GM23338 (cell line): ENCODE data around the gene RPUSD1. TPM values are rescaled to one million over a fixed set of nuclear protein-coding genes. Genes with fewer than 3 reads are reported as not detected.

Experiments
- ATAC-seq: fragments of 200-7000 bp; cut with Tn5 transposase; 3 replicates; pipeline ENCODE4 v1.9.1; 2020
- DNase-seq: peaks from one replicate; pipeline ENCODE4 v3.0.0-alpha.2; 2015; ENCODE audit warnings: low spot score
- H2AFZ ChIP-seq: fragments of 200-600 bp; sonication (generic); 2 replicates; pipeline ENCODE4 v1.8.0; 2016; ENCODE audit warnings: antibody characterized with exemption, mild to moderate bottlenecking, moderate library complexity
- H3F3A ChIP-seq: fragments of 200-600 bp; sonication (generic); replicated peaks from 2 replicates; pipeline ENCODE4 v1.8.0; 2017; ENCODE audit warnings: antibody characterized with exemption, mixed run types, low read depth
- H3K27ac ChIP-seq: fragments of 200-600 bp; sonication (generic); 2 replicates; pipeline ENCODE4 v1.6.1; 2016; ENCODE audit warnings: low read depth
- H3K27me3 ChIP-seq: fragments of 200-600 bp; sonication (generic); 2 replicates; pipeline ENCODE4 v1.8.0; 2016; ENCODE audit warnings: mild to moderate bottlenecking, mixed run types, moderate library complexity; ENCODE audit not compliant: insufficient read depth
- H3K36me3 ChIP-seq: fragments of 200-600 bp; sonication (generic); 2 replicates; pipeline ENCODE4 v1.8.0; 2016; ENCODE audit warnings: mild to moderate bottlenecking; ENCODE audit not compliant: insufficient read depth
- H3K4me1 ChIP-seq: fragments of 200-600 bp; sonication (generic); 2 replicates; pipeline ENCODE4 v1.8.0; 2016; ENCODE audit warnings: mild to moderate bottlenecking, moderate library complexity; ENCODE audit not compliant: insufficient read depth
- H3K4me2 ChIP-seq: fragments of 200-600 bp; sonication (generic); 2 replicates; pipeline ENCODE4 v1.7.1; 2017; ENCODE audit warnings: mixed run types
- H3K4me3 ChIP-seq: fragments of 200-600 bp; sonication (generic); 2 replicates; pipeline ENCODE4 v1.6.1; 2016; ENCODE audit warnings: mixed run types
- H3K79me2 ChIP-seq: fragments of 200-600 bp; sonication (generic); replicated peaks from 2 replicates; pipeline ENCODE4 v1.8.0; 2017; ENCODE audit warnings: mild to moderate bottlenecking; ENCODE audit not compliant: insufficient read depth
- H3K9me2 ChIP-seq: fragments of 200-600 bp; sonication (generic); 2 replicates; pipeline ENCODE4 v1.8.0; 2017; ENCODE audit not compliant: insufficient read depth
- H4K20me1 ChIP-seq: fragments of 200-600 bp; sonication (generic); replicated peaks from 2 replicates; pipeline ENCODE4 v1.8.0; 2017; ENCODE audit warnings: mild to moderate bottlenecking; ENCODE audit not compliant: insufficient read depth
- H3K27ac Mint-ChIP-seq: 2 replicates; pipeline ENCODE4 v1.8.0; 2020; ENCODE audit warnings: inconsistent platforms, mild to moderate bottlenecking, moderate library complexity, mixed read lengths
- H3K27me3 Mint-ChIP-seq: 3 replicates; pipeline ENCODE4 v1.8.0; 2022; ENCODE audit warnings: low read depth, mild to moderate bottlenecking, moderate library complexity, mixed read lengths, inconsistent platforms; ENCODE audit not compliant: insufficient read depth, poor library complexity
- H3K36me3 Mint-ChIP-seq: 3 replicates; pipeline ENCODE4 v1.8.0; 2021; ENCODE audit warnings: low read depth, mild to moderate bottlenecking, inconsistent platforms, moderate library complexity, mixed read lengths
- H3K4me1 Mint-ChIP-seq: 3 replicates; pipeline ENCODE4 v1.8.0; 2020; ENCODE audit warnings: mild to moderate bottlenecking, inconsistent platforms, mixed read lengths
- H3K4me3 Mint-ChIP-seq: 3 replicates; pipeline ENCODE4 v1.8.0; 2021; ENCODE audit warnings: moderate library complexity, mild to moderate bottlenecking, inconsistent platforms, mixed read lengths
- H3K9me3 Mint-ChIP-seq: 3 replicates; pipeline ENCODE4 v1.8.0; 2020; ENCODE audit warnings: moderate library complexity, mild to moderate bottlenecking, inconsistent platforms, mixed read lengths
- CREB1 ChIP-seq: fragments of 250-450 bp; sonication (Bioruptor Pico); IDR thresholded peaks from 2 replicates; pipeline ENCODE4 v1.5.0; 2020; ENCODE audit warnings: low read depth, mild to moderate bottlenecking, moderate library complexity
- CTCF ChIP-seq, 2 experiments: fragments of 200-600 bp in 1 of 2; sonication (generic) in 1 of 2; conservative IDR thresholded peaks; 2 replicates each; pipeline versions ENCODE4 v1.5.1 to v1.6.1; 2016 to 2017; ENCODE audit warnings: antibody characterized with exemption in 2 of 2, low read depth in 2 of 2, mild to moderate bottlenecking in 2 of 2, moderate library complexity in 1 of 2
- ETS1 ChIP-seq: IDR thresholded peaks from 2 replicates; pipeline ENCODE4 v1.6.1; 2016; ENCODE audit warnings: antibody characterized with exemption
- EZH2 ChIP-seq: fragments of 200-600 bp; sonication (generic); IDR thresholded peaks from one replicate; pipeline ENCODE4 v1.8.0; 2017; ENCODE audit warnings: antibody characterized with exemption, mild to moderate bottlenecking, low read depth; ENCODE audit not compliant: unreplicated experiment
- EZH2phosphoT487 ChIP-seq: fragments of 200-600 bp; sonication (generic); IDR thresholded peaks from one replicate; pipeline ENCODE4 v1.8.1; 2018; ENCODE audit warnings: antibody characterized with exemption; ENCODE audit not compliant: unreplicated experiment
- JUNB ChIP-seq: IDR thresholded peaks from one replicate; pipeline ENCODE4 v1.6.1; 2016; ENCODE audit warnings: antibody characterized with exemption; ENCODE audit not compliant: unreplicated experiment
- NANOG ChIP-seq: IDR thresholded peaks from 2 replicates; pipeline ENCODE4 v1.6.1; 2016; ENCODE audit warnings: antibody characterized with exemption, borderline replicate concordance
- REST ChIP-seq: IDR thresholded peaks from one replicate; pipeline ENCODE4 v1.6.1; 2018; ENCODE audit warnings: antibody characterized with exemption; ENCODE audit not compliant: unreplicated experiment
- STAT1 ChIP-seq: IDR thresholded peaks from one replicate; pipeline ENCODE4 v1.6.1; 2016; ENCODE audit warnings: antibody characterized with exemption; ENCODE audit not compliant: unreplicated experiment
- ZNF114 ChIP-seq: fragments of 250-450 bp; sonication (Bioruptor Pico); IDR thresholded peaks from 2 replicates; pipeline ENCODE4 v1.5.0; 2020; ENCODE audit warnings: mild to moderate bottlenecking, moderate library complexity
- polyA plus RNA-seq: library from polyadenylated mRNA; unstranded; fragments of >200 nt; fragmentation: Nextera tagmentation; extraction: Ambion mirVana; gene quantifications from 2 replicates; pipeline ENCODE4 v1.2.1, GENCODE V29; 2016
- total RNA-seq: library from RNA; depleted of rRNA; stranded (reverse); fragments of >200 nt; shearing (Covaris generic); gene quantifications from 2 replicates; pipeline ENCODE4 v1.2.3, GENCODE V29; 2014

The RPUSD1 gene
- total and polyA plus RNA-seq, 2 experiments from 2014 or later = 19.1 to 79.5 TPM

- no peaks in the 10 kb centered on the region for H3K79me2 ChIP-seq
- no peak overlapping the region for H2AFZ ChIP-seq
- no peaks in the 10 kb centered on the region for H4K20me1 ChIP-seq
- H3F3A ChIP-seq = no peaks in the 10 kb centered on the region
- H3K36me3 Mint-ChIP-seq = no peaks in the 10 kb centered on the region
- DNase-seq (no peak), ATAC-seq (no peak)
- H3K27ac Mint-ChIP-seq = no peak overlapping the region
- no peak overlapping the region for H3K4me3 Mint-ChIP-seq
- H3K36me3 ChIP-seq = no peaks in the 10 kb centered on the region
- no peak overlapping the region for H3K4me2 ChIP-seq
- no peak overlapping the region for H3K27ac ChIP-seq
- no peaks in the 10 kb centered on the region for H3K9me3 Mint-ChIP-seq
- no peaks in the 10 kb centered on the region for H3K4me1 Mint-ChIP-seq
- no peaks in the 10 kb centered on the region for H3K9me2 ChIP-seq
- peaks cover 10% of the 10 kb centered on the region for H3K27me3 Mint-ChIP-seq
- H3K4me1 ChIP-seq = no peaks in the 10 kb centered on the region
- no peak overlapping the region for H3K4me3 ChIP-seq
- TF ChIP-seq EZH2phosphoT487 (no peak), JUNB (no peak), CREB1 (CRISPR knock-in tag) (no peak), ZNF114 (no peak), EZH2 (no peak), NANOG (no peak), STAT1 (no peak), REST (no peak)
- H3K27me3 ChIP-seq = no peaks in the 10 kb centered on the region
These were observed 42.1 kb upstream of the RPUSD1 start for GRCh38 chr16:830107-830870.

GRCh38 chr16:828891-829290 lies 40.7 kb upstream of the RPUSD1 start:
- no peak for TF ChIP-seq ZNF114
- TF ChIP-seq REST = no peak
- no peak for TF ChIP-seq STAT1
- TF ChIP-seq NANOG = no peak
- no peak for TF ChIP-seq JUNB
- TF ChIP-seq ETS1 = no peak
- no peak for TF ChIP-seq CTCF (conservative IDR thresholded peaks at IDR 0.05; ENCODE audit: low read depth in 2 of 2)
- no peak for ATAC-seq
- no peaks in the 10 kb centered on the region; the same call in 2 of the 3 replicates for H3K4me1 Mint-ChIP-seq
- no peak for DNase-seq
- H4K20me1 ChIP-seq = no peaks in the 10 kb centered on the region
- peaks cover 8% of the 10 kb centered on the region for H3K27me3 Mint-ChIP-seq
- H3K4me2 ChIP-seq = no peak overlapping the region
- no peak overlapping the region for H3K27ac ChIP-seq
- H3K4me3 Mint-ChIP-seq = no peak overlapping the region
- H3K27me3 ChIP-seq = no peaks in the 10 kb centered on the region
- no peak overlapping the region for H3K4me3 ChIP-seq
- H3K36me3 ChIP-seq = no peaks in the 10 kb centered on the region
- H2AFZ ChIP-seq = no peak overlapping the region
- H3K79me2 ChIP-seq = no peaks in the 10 kb centered on the region
- H3F3A ChIP-seq = no peaks in the 10 kb centered on the region
- no peaks in the 10 kb centered on the region for H3K36me3 Mint-ChIP-seq
- no peaks in the 10 kb centered on the region for H3K9me3 Mint-ChIP-seq
- H3K4me1 ChIP-seq = no peaks in the 10 kb centered on the region
- no peaks in the 10 kb centered on the region for H3K9me2 ChIP-seq
- no peak overlapping the region for H3K27ac Mint-ChIP-seq
